Astrocyte (in vitro differentiated cells and primary cell): ENCODE data around the gene MYT1.

Experiments
- CTCF ChIP-seq: IDR thresholded peaks from 2 replicates; pipeline ENCODE4 v1.5.1; 2011; ENCODE audit warnings: low read depth, mild to moderate bottlenecking, inconsistent platforms, low read length, moderate library complexity; ENCODE audit not compliant: insufficient read depth
- EZH2 ChIP-seq: IDR thresholded peaks from 2 replicates; pipeline ENCODE4 v1.6.1; 2012; ENCODE audit warnings: mild to moderate bottlenecking, low read length, inconsistent platforms; ENCODE audit not compliant: insufficient read depth

- TF ChIP-seq CTCF, result no peak
- TF ChIP-seq EZH2, result no peak
Measured at GRCh38 chr20:64183313-64183712, 19.1 kb downstream of the MYT1 start.
